GM21619 (cell line): ENCODE measurements around the gene DUOX2.

Experiments used
- ATAC-seq: cut with Tn5 transposase; IDR thresholded peaks from one replicate; pipeline ENCODE4 v1.9.1; 2021; ENCODE audit not compliant: unreplicated experiment

The DUOX2 gene

GRCh38 chr15:45114076-45114750 lies at the start of gene DUOX2, which contains the start of gene DUOXA2:
TSS of gene DUOX2 (minus strand) at chr15:45114172. CDS start at chr15:45113411, 761 bp downstream.
TSS of gene DUOXA2 (plus strand) at chr15:45114326. CDS start at chr15:45114606, 280 bp downstream.
- ATAC-seq = no peak

DNA sequence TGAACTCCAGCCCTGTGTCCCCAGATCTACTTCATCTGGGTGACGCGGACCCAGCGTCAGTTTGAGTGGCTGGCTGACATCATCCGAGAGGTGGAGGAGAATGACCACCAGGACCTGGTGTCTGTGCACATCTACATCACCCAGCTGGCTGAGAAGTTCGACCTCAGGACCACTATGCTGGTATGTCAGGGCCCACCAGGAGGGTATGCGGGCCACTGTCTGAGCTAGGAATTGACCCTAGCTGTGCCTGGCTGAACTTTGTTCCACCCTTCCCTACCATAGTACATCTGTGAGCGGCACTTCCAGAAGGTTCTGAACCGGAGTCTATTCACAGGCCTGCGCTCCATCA lies 49.5 kb upstream of the DUOX2 start:
- no peak for ATAC-seq

GRCh38 chr15:45162771-45163507 lies 49.0 kb upstream of the DUOX2 start:
- ATAC-seq = no peak

GRCh38 chr15:45161666-45162065 lies 47.7 kb upstream of the DUOX2 start:
- no peak for ATAC-seq

GRCh38 chr15:45157974-45158373 lies 44.0 kb upstream of the DUOX2 start:
- ATAC-seq = no peak

DNA sequence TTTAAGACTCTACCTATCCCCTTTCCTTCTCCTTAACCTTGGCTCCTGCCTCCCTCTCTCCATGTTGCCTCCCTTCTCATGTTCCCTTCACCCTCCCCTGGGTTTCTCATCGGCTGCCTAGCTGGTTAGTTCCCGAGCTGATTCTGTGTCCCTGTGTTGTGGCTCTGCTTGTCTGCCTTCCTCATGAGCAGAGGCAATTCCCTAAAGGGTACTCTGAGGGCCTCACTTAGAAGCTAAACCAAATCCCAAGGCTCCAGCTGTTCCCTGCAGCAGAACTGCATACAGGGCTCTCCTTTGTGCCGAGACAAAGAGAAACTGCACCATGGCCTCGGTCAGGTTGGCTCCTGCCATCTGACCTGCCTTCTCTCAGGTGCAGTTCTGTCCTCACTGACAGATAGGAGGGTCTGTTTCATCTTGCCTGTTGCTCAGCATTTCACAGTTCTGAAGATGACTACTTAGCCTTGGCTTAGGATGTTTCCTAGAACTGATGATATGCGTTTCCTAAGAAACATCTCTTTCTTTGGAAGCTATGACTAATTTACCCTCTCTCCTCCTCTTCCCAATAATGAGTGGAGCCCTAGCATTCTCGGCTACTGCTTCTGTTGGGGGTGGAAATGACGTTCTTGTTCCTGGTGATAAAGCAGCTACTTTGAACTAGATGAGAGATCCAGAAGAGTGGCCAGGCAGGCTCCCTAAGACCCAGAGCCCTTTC lies 42.9 kb upstream of the DUOX2 start:
- no peak for ATAC-seq

GRCh38 chr15:45155739-45156138 lies 41.8 kb upstream of the DUOX2 start:
- ATAC-seq = no peak

DNA sequence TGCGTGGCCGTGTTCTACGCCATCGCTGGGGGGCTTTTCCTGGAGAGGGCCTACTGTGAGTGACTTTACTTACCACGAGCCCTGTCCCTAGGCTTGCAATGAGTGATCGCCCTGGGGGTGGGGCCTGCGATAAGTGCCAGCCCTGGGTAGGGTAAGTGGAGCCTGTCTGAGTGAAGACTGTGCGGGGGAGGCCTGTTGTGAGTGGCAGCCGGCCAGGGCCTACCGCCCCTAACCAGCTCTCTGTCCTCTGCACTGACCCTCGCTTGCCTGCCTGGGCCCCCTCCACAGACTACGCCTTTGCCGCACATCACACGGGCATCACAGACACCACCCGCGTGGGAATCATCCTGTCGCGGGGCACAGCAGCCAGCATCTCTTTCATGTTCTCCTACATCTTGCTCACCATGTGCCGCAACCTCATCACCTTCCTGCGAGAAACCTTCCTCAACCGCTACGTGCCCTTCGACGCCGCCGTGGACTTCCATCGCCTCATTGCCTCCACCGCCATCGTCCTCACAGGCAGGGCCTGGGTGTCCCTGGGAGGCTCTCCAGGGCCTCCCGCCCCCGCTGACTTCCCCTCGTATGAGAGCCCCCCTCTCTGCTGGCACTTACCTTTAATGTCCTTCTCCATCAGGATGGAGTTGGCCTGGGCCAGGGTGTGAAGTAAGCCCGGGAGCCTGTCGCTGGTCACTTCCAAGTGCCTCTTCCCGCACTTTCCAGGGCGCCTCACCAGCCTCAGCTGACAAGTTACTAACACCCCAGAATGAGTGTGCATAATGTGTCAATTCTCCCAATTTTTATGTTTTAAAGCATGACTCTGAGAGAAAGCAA lies 38.2 kb upstream of the DUOX2 start:
- no peak for ATAC-seq

DNA sequence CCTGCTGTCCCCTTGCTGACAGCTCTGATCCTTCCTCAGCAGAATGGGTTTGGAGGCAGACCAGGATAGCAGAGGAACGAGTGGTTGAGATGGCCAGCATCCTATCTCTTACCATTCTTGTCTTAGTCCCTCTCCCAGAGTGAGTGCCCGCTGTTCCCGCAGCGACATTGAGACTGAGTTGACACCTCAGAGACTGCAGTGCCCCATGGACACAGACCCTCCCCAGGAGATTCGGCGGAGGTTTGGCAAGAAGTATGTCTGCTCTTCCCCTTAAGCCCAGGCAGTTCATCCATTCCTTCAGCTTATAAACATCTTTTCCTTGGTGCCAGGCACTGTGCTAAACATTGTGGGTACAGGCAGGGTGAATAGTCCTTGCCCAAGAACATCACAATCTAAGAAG lies 37.0 kb upstream of the DUOX2 start:
- no peak for ATAC-seq

DNA sequence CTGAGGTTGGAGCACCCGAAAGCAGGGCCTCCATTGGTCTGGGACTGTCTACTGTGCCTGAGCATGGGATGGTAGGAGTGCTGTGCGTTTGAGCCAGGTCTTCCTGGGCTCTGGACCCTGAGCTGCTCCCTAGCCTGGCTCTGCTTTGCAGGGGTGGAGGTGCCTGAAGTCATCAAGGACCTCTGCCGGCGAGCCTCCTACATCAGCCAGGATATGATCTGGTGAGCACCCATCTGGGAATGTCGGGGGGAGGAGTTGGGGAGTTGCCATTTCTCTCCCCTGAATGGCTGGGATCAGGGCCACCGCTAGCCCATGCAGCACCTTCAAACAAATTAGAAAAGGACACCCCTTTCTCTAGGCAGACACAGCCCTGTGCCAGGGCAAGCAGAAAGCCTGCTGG lies 36.5 kb upstream of the DUOX2 start:
- ATAC-seq = no peak

- no peak for ATAC-seq
Observed at GRCh38 chr15:45149060-45149459, 35.1 kb upstream of the DUOX2 start.

- no peak for ATAC-seq
Observed at GRCh38 chr15:45148076-45149059, 34.4 kb upstream of the DUOX2 start.

GRCh38 chr15:45147606-45148005 lies 33.6 kb upstream of the DUOX2 start:
- no peak for ATAC-seq

- ATAC-seq = no peak
Observed at GRCh38 chr15:45146405-45146804, 32.4 kb upstream of the DUOX2 start.

GRCh38 chr15:45144775-45145174 lies 30.8 kb upstream of the DUOX2 start:
- no peak for ATAC-seq

GRCh38 chr15:45143946-45144345 lies 30.0 kb upstream of the DUOX2 start:
- no peak for ATAC-seq

GRCh38 chr15:45143056-45143455 lies 29.1 kb upstream of the DUOX2 start:
- ATAC-seq = no peak

- no peak for ATAC-seq
Observed at GRCh38 chr15:45141386-45141785, 27.4 kb upstream of the DUOX2 start.

- ATAC-seq = no peak
Observed at GRCh38 chr15:45140557-45141250, 26.7 kb upstream of the DUOX2 start.
